T-helper 1 cell treated with Interleukin-12 subunit alpha and Interleukin-12 subunit beta and Interleukin-4 antibody, amounts not matched to agents 30 ng/mL and 1 ng/mL, for 36 hours (primary cell): ENCODE measurements around the gene ADAT3. TPM values are rescaled to one million over a fixed set of nuclear protein-coding genes. Genes with fewer than 3 reads are reported as not detected.
"Not testable (repeated sequence)": the region's sequence is repeated elsewhere in the genome, so short reads cannot be mapped to it uniquely, and the experiment has no call there.

Source experiments
- intact Hi-C: fragments of 100-400 bp; cut with micrococcal nuclease; formaldehyde crosslinking; loops from one replicate; pipeline ENCODE4 v1.15.1; 2024
- total RNA-seq: library from RNA; stranded (reverse); gene quantifications from 2 replicates; pipeline ENCODE4 v1.2.3, GENCODE V29; 2022

ADAT3 gene
- total RNA-seq, 1 donor from 2014 or later = 10.5 TPM

GRCh38 chr19:1865172-1866010, 39.8 kb upstream of the ADAT3 start:
- intact Hi-C loops = no loop called here

- intact Hi-C loops = no loop called here
These were observed 38.4 kb upstream of the ADAT3 start for GRCh38 chr19:1866693-1867348.

GRCh38 chr19:1867349-1867724, 37.9 kb upstream of the ADAT3 start:
- intact Hi-C loops = no loop called here

DNA sequence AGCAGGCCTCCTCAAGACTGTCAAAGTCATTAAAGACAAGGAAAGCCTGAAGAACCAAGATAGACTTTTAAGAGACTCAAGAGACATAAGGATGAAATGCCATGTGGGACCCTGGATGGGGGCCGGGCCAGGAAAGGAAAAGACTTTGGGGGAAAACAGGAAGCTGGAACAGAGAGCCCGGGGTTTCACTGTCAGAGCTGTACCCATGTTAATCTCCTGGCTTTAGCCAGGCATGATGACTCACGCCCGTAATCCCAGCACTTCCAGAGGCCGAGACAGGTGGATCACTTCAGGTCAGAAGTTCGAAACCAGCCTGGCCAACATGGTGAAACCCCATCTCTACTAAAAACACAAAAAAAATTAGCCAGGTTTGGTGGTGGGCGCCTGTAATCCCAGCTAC, 36.2 kb upstream of the ADAT3 start:
- intact Hi-C loops = no loop called here

DNA sequence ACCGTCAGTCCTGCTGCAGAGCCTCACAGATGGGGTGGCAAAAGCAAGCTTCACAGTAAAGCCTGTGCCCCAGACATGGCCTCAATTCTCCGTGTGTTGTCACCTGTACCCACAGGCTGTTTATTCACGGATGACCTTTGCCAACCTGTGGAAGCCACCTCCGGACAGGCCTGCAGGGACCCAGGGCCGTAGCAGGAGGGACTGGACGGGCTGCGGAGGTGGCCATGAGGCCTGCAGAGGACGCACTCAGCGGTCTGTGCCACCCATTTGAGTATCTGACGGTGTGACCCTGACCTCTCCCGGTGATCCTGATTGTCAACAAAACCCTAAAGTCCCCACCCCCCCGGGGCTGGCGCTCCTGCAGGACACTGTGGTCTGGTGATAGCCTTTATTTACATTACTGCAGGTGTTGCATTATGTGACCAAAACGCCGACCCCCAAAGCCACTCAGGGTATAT, 34.0 kb upstream of the ADAT3 start:
- intact Hi-C loops = no loop called here

- intact Hi-C loops = no loop called here
These were observed 33.6 kb upstream of the ADAT3 start for GRCh38 chr19:1871630-1872029.

- intact Hi-C loops = no loop called here
These were observed 32.2 kb upstream of the ADAT3 start for GRCh38 chr19:1872807-1873523.

DNA sequence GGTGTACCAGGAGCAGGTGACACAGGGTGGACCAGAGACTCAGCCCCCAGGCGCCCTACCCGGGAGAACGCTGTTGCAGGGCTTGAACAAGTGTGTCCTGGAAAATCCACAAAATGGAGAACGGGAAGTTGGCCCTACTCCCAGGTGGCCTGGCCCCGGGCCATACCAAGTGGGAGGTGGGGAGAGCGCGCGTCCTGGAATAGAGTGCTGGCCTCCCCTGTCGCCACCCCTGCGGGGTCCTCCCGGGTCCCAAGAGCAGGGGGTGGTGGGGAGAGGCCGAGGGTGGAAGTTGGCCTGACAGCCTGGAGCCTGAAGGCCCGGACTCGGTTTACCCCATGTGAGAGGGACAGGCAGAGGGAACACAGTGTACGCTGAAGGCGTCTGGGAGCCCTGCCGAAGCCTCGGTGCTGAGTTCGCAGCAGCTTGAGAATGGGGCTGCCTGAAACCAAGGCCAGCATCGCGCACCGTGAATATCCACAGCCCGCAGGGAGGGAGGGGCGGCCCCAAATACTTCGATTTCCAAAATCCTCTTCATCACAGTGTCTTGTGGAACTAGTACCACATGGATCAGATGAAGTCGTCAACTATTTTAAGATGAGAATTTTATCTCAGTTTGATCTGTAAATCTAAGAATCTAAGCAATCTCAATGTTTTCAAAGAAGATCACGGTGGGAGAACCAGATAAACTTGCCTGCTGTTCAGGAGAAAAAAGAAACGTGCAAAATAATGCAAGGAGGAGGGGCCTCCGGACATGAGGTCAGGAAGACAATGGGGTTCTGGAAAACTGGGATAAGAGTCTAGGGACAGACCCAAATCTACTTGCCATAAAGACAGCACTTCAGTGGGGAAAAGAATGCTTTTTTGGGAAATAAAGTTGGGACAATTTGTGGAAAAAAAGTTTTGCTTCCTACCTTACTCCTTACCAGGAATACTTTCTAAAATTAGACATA, 31.4 kb upstream of the ADAT3 start:
- intact Hi-C loops = loop anchor here (2.0 kb wide), 1 partner anchor 69 kb away; no protein-coding TSS in a partner anchor

- intact Hi-C loops = loop anchor here (2.0 kb wide), 1 partner anchor 68 kb away; no protein-coding TSS in a partner anchor
These were observed 30.5 kb upstream of the ADAT3 start for GRCh38 chr19:1874554-1875185.

GRCh38 chr19:1875265-1875645, 29.9 kb upstream of the ADAT3 start:
- intact Hi-C loops = loop anchor here (2.0 kb wide), 1 partner anchor 68 kb away; no protein-coding TSS in a partner anchor

GRCh38 chr19:1875646-1876495, 29.3 kb upstream of the ADAT3 start:
- intact Hi-C loops = loop anchor here (1.0 to 2.0 kb wide), 4 partner anchors 9 to 67 kb away; partner anchors contain the start of genes ABHD17A, ADAT3 and SCAMP4

- intact Hi-C loops = loop anchor here (1.0 kb wide), 3 partner anchors 9 to 29 kb away; partner anchors contain the start of genes ABHD17A, ADAT3 and SCAMP4
These were observed 28.5 kb upstream of the ADAT3 start for GRCh38 chr19:1876496-1877279.

DNA sequence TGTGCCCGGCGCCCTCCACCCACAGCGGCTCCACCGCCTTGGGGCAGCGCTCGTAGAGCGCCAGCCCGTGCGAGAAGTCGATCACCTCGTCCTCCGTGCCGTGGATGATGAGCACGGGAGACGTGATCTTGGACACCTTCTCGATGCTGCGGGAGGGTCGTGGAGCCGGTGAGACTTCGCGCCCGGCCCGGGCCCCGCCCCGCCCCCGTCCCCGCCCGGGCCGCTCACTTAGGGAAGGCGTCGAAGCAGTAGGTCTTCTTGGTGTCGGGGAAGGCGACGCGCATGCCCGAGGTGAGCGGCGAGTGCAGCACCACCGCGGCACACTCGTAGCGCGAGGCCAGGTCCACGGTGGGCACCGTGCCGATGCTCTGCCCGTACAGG, 27.9 kb upstream of the ADAT3 start:
- intact Hi-C loops = not testable (repeated sequence)

DNA sequence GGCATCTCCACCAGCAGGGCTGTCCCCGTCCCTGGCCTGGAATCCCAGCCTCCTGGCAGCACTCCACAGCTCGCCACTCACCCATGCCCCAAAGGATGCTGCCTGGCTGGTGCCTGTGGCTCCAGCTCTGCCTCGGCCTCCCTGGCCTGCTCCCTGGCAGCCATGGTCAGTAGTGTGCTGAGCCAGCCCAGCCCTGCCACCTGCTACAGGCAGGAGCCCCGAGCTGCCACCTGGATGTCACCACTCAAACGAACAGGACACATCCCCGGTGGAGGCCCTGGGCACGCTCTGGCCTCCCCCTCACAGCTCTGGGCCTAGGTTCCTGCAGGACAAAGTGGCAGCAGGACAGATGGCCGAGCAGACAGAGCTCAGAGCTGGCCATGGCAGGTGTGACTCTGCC, 26.6 kb upstream of the ADAT3 start:
- intact Hi-C loops = not testable (repeated sequence)

GRCh38 chr19:1879982-1880381, 25.2 kb upstream of the ADAT3 start:
- intact Hi-C loops = loop anchor here (10.0 kb wide), 1 partner anchor 385 kb away; no protein-coding TSS in a partner anchor

GRCh38 chr19:1880611-1881392, 24.4 kb upstream of the ADAT3 start:
- intact Hi-C loops = loop anchor here (10.0 kb wide), 1 partner anchor 384 kb away; no protein-coding TSS in a partner anchor

GRCh38 chr19:1881393-1882088, 23.7 kb upstream of the ADAT3 start:
- intact Hi-C loops = loop anchor here (1.0 to 10.0 kb wide), 3 partner anchors 161 to 383 kb away; partner anchors contain the start of genes IZUMO4 and MOB3A
